ENCODE measurements around the gene MINDY4B. TPM values are rescaled to one million over a fixed set of nuclear protein-coding genes. Genes with fewer than 3 reads are reported as not detected.

Gene MINDY4B
- polyA plus RNA-seq, 1 donor (not counting 4 experiments of a cell fraction or from before 2014, with no cell fraction given) = not detected

DNA sequence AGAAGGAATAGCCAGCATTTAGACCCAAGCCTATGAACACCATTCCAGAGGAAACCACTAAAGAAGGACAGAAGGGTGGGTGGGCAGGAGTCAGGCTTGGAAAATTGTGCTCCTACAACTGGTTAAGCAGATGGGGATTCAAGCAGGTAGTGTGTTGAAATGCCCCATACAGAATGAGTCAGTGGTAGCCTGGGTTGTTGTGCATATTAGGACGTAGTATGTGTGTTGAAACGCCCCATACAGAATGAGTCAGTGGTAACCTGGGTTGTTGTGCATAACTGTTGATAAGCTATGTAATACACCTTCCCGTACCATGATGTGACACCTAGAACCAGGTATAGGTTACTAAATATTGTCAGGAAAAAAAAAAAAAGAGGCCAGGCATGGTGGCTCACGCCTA, 34.0 kb downstream of the MINDY4B start:
- Histone ChIP-seq H3K4me2 (ENCODE audit: control insufficient read depth, extremely low read depth, insufficient read depth, low read depth, low read length) (no peak overlapping the region), H3K27me3 (ENCODE audit: control insufficient read depth, extremely low read depth, insufficient read depth, low read length) (no peaks in the 10 kb centered on the region), H2AFZ (ENCODE audit: control insufficient read depth, low read length) (no peak overlapping the region), H3K27ac (ENCODE audit: control insufficient read depth, insufficient read depth, low read length) (no peak overlapping the region), H3K4me3 (ENCODE audit: control insufficient read depth in 2 of 3, extremely low read depth in 1 of 3, insufficient read depth in 2 of 3, low read depth in 1 of 3, low read length in 3 of 3) (no peak overlapping the region), H3K9me3 (ENCODE audit: control insufficient read depth, low read depth, low read length) (no peaks in the 10 kb centered on the region), H3K4me1 (ENCODE audit: control insufficient read depth, extremely low read depth, insufficient read depth, low read length) (no peaks in the 10 kb centered on the region), H3K36me3 (ENCODE audit: control insufficient read depth in 2 of 2, extremely low read depth in 1 of 2, insufficient read depth in 2 of 2, low read length in 2 of 2) (no peaks in the 10 kb centered on the region), H3K9ac (ENCODE audit: control insufficient read depth, extremely low read depth, insufficient read depth, low read length) (no peak overlapping the region), H3K79me2 (ENCODE audit: control insufficient read depth, insufficient read depth, low read length) (no peaks in the 10 kb centered on the region), H3K9me1 (ENCODE audit: control insufficient read depth, extremely low read depth, insufficient read depth, low read length) (no peaks in the 10 kb centered on the region), H4K20me1 (ENCODE audit: control insufficient read depth, extremely low read depth, insufficient read depth, low read length) (no peaks in the 10 kb centered on the region)
- dilution Hi-C loops (cut with MboI; ENCODE audit: extremely low pct_ligation_motif_present, low sequenced_read_pairs) = no loop called here
- no peak for TF ChIP-seq EZH2 (IDR thresholded peaks at IDR 0.05; ENCODE audit: low read length)
- TF ChIP-seq CTCF (optimal IDR thresholded peaks at IDR 0.05 in 1 of 3, IDR thresholded peaks at IDR 0.05 in 1 of 3, conservative IDR thresholded peaks at IDR 0.05 in 1 of 3; ENCODE audit: extremely low read depth in 1 of 3, insufficient read depth in 2 of 3, low read length in 3 of 3) = no peak
- DNase-seq (ENCODE audit: low read depth, low spot score) = peak; percentile 11
- FAIRE-seq = no peak

- H3K79me2 ChIP-seq (ENCODE audit: control insufficient read depth, insufficient read depth, low read length) = no peaks in the 10 kb centered on the region
- H3K9me1 ChIP-seq (ENCODE audit: control insufficient read depth, extremely low read depth, insufficient read depth, low read length) = no peaks in the 10 kb centered on the region
- H4K20me1 ChIP-seq (ENCODE audit: control insufficient read depth, extremely low read depth, insufficient read depth, low read length) = no peaks in the 10 kb centered on the region
- no peaks in the 10 kb centered on the region for H3K9me3 ChIP-seq (ENCODE audit: control insufficient read depth, low read depth, low read length)
- H3K27ac ChIP-seq (ENCODE audit: control insufficient read depth, insufficient read depth, low read length) = no peak overlapping the region
- TF ChIP-seq CTCF (optimal IDR thresholded peaks at IDR 0.05 in 1 of 3, IDR thresholded peaks at IDR 0.05 in 1 of 3, conservative IDR thresholded peaks at IDR 0.05 in 1 of 3; ENCODE audit: extremely low read depth in 1 of 3, insufficient read depth in 2 of 3, low read length in 3 of 3) (no peak), EZH2 (IDR thresholded peaks at IDR 0.05; ENCODE audit: low read length) (no peak)
- no peaks in the 10 kb centered on the region for H3K4me1 ChIP-seq (ENCODE audit: control insufficient read depth, extremely low read depth, insufficient read depth, low read length)
- no peak overlapping the region for H2AFZ ChIP-seq (ENCODE audit: control insufficient read depth, low read length)
- H3K9ac ChIP-seq (ENCODE audit: control insufficient read depth, extremely low read depth, insufficient read depth, low read length) = no peak overlapping the region
- no peak for DNase-seq (ENCODE audit: low read depth, low spot score)
- dilution Hi-C loops (cut with MboI; ENCODE audit: extremely low pct_ligation_motif_present, low sequenced_read_pairs) = no loop called here
- H3K4me2 ChIP-seq (ENCODE audit: control insufficient read depth, extremely low read depth, insufficient read depth, low read depth, low read length) = no peak overlapping the region
- H3K27me3 ChIP-seq (ENCODE audit: control insufficient read depth, extremely low read depth, insufficient read depth, low read length) = no peaks in the 10 kb centered on the region
- no peaks in the 10 kb centered on the region for H3K36me3 ChIP-seq (ENCODE audit: control insufficient read depth in 2 of 2, extremely low read depth in 1 of 2, insufficient read depth in 2 of 2, low read length in 2 of 2)
- H3K4me3 ChIP-seq (ENCODE audit: control insufficient read depth in 2 of 3, extremely low read depth in 1 of 3, insufficient read depth in 2 of 3, low read depth in 1 of 3, low read length in 3 of 3) = no peak overlapping the region
- no peak for FAIRE-seq
These were observed 34.8 kb downstream of the MINDY4B start for GRCh38 chr3:150870406-150870805.
